GM21515 (cell line): Measurements from ENCODE around the gene PKN2.

Experiments
- ATAC-seq: cut with Tn5 transposase; IDR thresholded peaks from one replicate; pipeline ENCODE4 v1.9.1; 2021; ENCODE audit not compliant: unreplicated experiment

Gene PKN2

GRCh38 chr1:88731475-88732269, 47.6 kb downstream of the PKN2 start:
- ATAC-seq = no peak

GRCh38 chr1:88735382-88735781, 51.3 kb downstream of the PKN2 start:
- no peak for ATAC-seq

- ATAC-seq = no peak
Observed at GRCh38 chr1:88735909-88736308, 51.8 kb downstream of the PKN2 start.

GRCh38 chr1:88736633-88737248, 52.7 kb downstream of the PKN2 start:
- ATAC-seq = no peak

- no peak for ATAC-seq
Observed at GRCh38 chr1:88737338-88737927, 53.4 kb downstream of the PKN2 start.

GRCh38 chr1:88740784-88741183, 56.7 kb downstream of the PKN2 start:
- ATAC-seq = no peak

GRCh38 chr1:88741413-88741812, 57.3 kb downstream of the PKN2 start:
- ATAC-seq = no peak

- no peak for ATAC-seq
Observed at GRCh38 chr1:88742531-88742930, 58.5 kb downstream of the PKN2 start.

GRCh38 chr1:88744142-88744541, 60.1 kb downstream of the PKN2 start:
- no peak for ATAC-seq

- no peak for ATAC-seq
Observed at GRCh38 chr1:88746916-88747315, 62.8 kb downstream of the PKN2 start.

GRCh38 chr1:88751714-88752113, 67.6 kb downstream of the PKN2 start:
- ATAC-seq = no peak

- no peak for ATAC-seq
Observed at GRCh38 chr1:88753506-88753905, 69.4 kb downstream of the PKN2 start.

GRCh38 chr1:88763649-88764406, 79.8 kb downstream of the PKN2 start:
- no peak for ATAC-seq

GRCh38 chr1:88768187-88768586, 84.1 kb downstream of the PKN2 start:
- no peak for ATAC-seq

GRCh38 chr1:88768816-88769215, 84.7 kb downstream of the PKN2 start:
- ATAC-seq = no peak

GRCh38 chr1:88773540-88774150, 89.6 kb downstream of the PKN2 start:
- ATAC-seq = no peak

- ATAC-seq = no peak
Observed at GRCh38 chr1:88774151-88774556, 90.1 kb downstream of the PKN2 start.

GRCh38 chr1:88777604-88778149, 93.6 kb downstream of the PKN2 start:
- no peak for ATAC-seq

GRCh38 chr1:88779880-88780279, 95.8 kb downstream of the PKN2 start:
- ATAC-seq = no peak

- no peak for ATAC-seq
Observed at GRCh38 chr1:88780485-88780884, 96.4 kb downstream of the PKN2 start.

GRCh38 chr1:88783145-88783544, 99.1 kb downstream of the PKN2 start:
- ATAC-seq = no peak
